NCI-H82 (cell line): ENCODE results near the gene SLC24A3.

Experiments used
- DNase-seq: peaks from one replicate; lab custom pipeline; 2025; lab: John Stamatoyannopoulos, UW

Gene SLC24A3

DNA sequence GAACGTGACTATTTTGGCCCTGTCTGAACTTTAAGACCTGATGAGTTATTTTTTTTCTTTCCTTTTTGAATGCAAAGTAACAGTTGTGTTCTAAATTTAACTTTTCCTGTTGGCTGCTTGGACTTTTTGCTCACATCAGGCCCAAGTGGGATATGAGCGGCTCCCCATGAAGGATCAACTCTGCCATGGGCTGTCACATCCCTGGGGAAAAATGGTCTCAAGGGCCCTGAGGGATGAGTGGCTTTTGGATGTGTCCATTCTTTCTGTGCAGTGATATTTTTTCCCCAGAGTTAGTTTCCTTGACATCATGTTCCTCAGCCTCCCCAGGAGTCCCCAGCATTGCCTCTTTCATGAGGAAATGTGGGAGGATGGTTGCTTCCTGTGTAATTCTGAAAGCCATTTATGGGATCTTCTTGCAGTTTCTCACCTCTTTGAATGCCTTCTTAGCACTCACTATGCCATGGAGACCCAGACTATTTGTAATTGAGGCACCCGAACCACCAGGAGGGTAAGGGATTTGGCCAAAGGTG, 92.5 kb downstream of the SLC24A3 start:
- DNase-seq, result no peak

- no peak for DNase-seq
Observed at GRCh38 chr20:19308146-19308545, 95.7 kb downstream of the SLC24A3 start.

DNA sequence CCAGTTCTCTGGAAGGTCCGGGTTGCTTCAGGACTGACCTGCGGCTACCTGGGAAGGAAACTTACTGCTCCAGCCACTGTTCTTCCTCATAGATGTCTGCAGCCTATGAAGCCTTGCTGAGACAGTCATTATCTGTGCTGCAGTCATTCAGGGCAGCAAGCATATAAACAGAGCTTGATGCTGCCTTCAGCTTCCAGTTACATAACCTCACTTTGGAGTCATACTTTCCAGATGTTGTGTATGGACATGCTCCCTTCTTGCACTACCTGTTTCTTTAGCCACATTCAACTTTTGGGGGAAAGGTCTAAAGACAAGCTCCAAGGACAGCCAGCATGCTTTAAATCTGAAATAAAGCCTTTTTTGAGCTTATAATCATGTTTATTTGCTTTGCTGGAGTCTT, 98.1 kb downstream of the SLC24A3 start:
- no peak for DNase-seq

DNA sequence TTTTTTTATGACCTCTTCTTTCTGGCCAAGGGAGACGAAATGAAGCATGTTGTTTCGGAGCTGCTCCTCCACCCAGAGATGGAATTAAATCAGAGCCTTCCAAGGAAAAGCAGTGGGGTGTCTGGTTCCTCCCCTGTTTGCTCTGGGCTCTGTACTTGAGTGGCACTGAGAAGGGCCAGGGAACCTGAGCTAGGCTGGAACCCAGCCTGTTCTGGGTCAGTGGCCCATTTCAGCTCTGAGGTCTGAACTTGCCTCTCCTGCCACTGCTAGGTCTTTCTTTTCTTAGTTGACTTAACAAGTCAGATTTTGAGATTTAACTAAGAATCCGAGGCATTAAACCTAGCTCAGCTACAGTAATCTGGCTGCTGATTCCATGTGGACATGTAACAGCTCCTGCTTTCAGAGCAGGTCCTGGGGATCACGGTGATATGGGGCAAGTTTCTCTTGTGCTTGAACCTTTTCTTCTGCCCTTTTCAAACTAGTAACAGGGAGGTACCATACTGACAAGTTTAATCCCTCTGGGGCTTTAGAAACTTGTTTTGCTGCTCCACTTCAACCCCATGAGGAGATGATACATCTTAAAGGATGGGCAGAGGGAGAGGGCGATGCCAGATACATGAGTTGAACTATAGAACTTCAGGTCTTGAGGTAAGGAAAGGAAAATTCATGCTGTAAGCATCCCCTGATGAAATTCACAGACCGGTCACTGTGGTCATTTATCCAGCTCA, 101.1 kb downstream of the SLC24A3 start:
- DNase-seq, result no peak

DNA sequence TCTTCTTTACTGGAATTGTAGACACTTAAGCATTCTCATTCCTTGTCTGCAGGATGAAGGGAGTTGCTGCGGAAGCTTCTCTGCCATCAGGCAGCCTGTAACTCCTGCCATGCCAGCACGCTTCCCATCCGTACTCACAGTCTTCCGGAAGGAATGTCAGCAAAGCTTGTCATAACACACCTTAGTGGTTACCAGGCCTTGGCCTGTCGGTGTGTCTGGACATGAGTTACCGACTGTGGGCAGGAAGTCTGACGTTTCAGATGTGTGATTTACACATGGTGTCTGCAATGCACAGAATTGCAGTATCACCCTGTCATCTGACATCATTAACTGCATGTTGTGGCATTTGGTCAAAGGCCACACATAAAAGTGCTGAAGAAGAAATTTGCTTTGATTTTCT, 102.2 kb downstream of the SLC24A3 start:
- DNase-seq, result no peak

DNA sequence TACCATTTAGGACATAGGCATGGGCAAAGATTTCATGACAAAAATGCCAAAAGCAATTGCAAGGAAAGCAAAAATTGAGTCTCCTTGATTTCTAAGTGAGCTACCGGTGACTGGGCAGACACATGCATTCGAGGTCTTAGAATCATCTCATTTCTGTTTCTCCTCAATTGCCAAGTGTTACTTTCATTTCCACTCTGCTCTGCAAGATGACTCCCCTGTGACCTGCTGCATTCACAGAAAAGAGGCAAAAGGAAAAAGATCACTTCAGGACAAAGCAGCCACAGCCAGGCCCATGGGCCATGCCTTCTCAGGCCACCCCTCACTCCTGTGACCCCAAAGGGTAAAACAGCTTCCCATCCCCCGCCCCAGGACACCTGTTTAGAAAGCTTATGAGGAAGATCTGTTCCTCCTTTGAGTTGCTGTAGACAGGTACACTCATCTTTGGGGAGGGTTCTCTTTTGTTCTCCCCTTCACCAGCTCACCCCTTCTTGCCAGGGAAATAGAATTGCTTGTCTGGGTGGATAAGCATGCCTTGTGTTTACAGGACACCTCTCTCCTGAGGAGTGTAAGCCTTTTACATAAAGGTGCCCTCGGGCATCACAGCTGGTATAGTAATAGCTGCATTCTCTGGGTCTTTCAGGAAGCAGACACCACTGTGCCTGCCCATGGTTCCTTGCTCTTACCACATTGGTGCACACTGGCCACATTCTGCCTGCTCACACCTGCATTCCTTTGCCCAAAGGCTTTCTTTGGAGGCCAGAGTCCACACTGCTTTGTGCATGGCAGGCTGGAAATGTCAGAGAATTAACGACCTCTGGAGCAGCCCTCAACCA, 105.0 kb downstream of the SLC24A3 start:
- no peak for DNase-seq

GRCh38 chr20:19318610-19319009, 106.2 kb downstream of the SLC24A3 start:
- DNase-seq, result no peak

- DNase-seq, result no peak
Observed at GRCh38 chr20:19320005-19320404, 107.6 kb downstream of the SLC24A3 start.

GRCh38 chr20:19321176-19321575, 108.7 kb downstream of the SLC24A3 start:
- DNase-seq, result peak; percentile 72

GRCh38 chr20:19322061-19322985, 109.9 kb downstream of the SLC24A3 start:
- DNase-seq, result peak; percentile 7

GRCh38 chr20:19327401-19327800, 115.0 kb downstream of the SLC24A3 start:
- DNase-seq, result no peak

DNA sequence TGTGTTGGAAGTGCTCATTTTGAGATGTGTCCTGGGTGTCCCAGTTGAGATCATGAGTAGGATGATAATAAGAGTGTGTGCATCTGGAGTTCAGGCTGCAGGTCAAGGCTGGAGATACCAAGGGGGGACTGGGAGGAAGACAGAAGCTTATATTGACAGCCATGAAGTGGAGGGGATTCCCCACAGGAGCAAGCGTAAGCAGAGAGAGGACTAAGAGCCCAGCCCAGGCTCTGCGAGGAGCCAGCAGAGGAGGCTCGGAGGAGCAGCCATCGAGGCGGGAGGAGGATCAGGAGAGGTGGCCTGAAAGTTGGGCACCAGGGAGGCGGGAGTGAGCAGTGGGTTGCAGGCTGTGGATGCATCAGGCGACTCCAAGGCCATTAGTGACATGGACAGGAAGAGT, 116.2 kb downstream of the SLC24A3 start:
- DNase-seq, result no peak

GRCh38 chr20:19330038-19330437, 117.6 kb downstream of the SLC24A3 start:
- no peak for DNase-seq

DNA sequence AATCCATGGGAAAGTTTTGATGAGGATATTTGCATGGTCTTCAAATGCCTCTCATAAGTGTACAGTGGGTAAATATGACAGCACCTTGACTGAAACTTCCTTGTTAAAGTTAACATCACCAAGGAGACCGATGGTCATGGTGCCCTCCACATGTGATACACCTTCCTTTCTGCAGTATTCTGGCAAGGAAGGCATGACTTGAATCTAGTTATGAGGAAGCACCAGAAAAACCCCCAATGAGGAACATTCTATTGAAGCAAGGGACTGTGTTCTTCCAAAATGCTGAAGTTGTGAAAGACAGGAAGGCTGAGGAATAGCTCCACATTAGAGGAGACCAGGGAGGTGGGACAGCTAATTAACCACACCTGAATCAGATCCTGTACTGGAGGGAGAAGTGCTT, 118.3 kb downstream of the SLC24A3 start:
- DNase-seq, result no peak

- DNase-seq, result no peak
Observed at GRCh38 chr20:19333563-19333962, 121.1 kb downstream of the SLC24A3 start.

GRCh38 chr20:19335341-19335740, 122.9 kb downstream of the SLC24A3 start:
- DNase-seq, result no peak

GRCh38 chr20:19335916-19336315, 123.5 kb downstream of the SLC24A3 start:
- DNase-seq, result no peak

DNA sequence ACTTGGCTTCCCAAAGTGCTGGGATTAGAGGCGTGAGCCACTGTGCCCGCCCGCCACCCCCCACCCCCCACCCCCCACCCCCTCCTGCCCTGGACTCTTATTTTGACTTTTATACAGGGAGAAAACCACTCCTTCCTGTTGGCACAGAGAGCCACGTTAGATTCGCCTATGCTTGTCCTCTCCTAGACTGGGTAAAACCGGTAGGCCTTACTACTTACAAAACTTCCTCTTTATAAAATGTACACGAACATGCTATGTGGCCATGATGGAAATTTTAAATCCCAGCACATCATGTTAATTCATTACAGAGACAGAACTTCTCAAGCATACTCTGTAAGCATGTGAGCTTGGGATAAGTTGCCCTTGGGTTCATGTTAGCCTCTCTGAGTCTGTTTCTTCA, 124.2 kb downstream of the SLC24A3 start:
- no peak for DNase-seq

DNA sequence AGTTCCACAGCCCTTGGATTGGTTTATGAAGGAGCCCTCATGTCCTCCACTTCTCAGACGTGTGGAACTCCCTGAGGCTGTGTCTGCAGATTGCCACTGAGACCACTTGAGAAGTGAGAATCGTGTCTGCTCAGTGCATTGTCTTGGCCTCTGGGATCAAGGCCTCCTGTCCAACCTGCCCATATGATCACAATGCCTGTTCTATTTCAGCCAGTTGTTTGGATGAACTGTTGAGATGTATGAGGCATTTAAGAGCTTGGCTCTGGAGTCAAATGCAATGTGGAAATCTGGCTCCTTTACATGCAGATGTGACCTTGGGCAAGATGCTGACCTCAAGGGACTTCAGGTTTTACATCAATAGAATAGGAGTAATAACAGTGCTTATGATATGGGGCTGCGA, 125.9 kb downstream of the SLC24A3 start:
- DNase-seq, result no peak

DNA sequence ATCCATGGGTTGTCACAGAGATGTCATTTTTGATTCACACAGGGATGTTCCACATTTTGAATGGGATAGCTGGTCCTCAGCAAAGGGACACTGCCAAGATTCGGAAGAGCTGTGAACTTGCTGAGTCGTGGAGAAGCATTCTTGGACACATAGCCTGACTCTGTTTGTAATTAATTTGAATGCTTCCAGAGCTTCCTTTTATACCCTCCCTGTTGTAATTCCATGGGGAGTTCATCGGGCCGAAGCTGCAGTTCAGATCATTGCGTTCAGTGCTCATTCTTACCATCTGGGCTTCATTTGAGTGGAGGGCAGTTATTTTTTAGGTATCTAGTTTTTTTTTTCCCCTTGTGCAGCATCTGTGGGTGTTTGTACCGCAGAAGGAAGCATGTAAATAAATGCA, 126.5 kb downstream of the SLC24A3 start:
- DNase-seq, result no peak

DNA sequence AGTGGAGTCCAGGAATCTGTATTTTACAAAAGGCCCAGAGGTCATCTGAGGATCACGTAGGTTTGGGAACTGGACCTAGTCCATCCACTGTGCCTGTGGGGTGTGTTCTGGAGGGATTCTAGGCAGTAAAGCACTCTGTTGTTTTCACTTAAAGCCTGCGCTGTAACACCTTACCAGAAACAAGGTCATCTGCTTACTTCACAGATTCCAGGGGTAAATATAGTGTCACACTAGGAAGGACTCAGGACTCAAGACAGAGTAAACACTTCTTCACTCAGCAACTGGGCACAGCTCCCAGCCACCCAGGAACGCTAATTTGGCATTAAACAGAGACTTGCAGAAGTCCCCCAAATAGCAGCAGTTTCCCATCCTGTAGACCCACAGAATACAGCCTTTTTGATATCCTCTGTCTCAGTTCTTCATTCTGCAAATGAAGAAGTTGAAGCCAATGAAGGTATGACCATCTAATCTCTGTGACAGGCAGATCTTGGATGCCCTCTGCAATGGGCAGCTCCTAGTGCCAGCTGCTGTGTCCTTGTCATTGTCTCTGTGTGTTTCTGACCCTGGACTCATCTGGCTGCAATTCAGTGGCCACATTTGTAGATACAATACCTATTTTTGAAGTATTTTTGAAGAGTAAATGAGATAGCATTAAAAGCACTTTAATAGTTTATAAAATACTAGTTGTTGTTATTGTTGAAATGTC, 129.1 kb downstream of the SLC24A3 start:
- DNase-seq, result no peak

- no peak for DNase-seq
Observed at GRCh38 chr20:19344341-19344740, 131.9 kb downstream of the SLC24A3 start.
